GM11168 (cell line): Measurements from ENCODE around the gene ACR.

Source experiments
- in situ Hi-C: fragments of 300-500 bp; cut with MboI; formaldehyde crosslinking; loops from one replicate; pipeline ENCODE4 v1.12.0; 2022; ENCODE audit warnings: low sequenced_read_pairs; ENCODE audit not compliant: unreplicated experiment

ACR gene

GRCh38 chr22:50702261-50702671 lies 35.7 kb upstream of the ACR start:
- in situ Hi-C loops, result no loop called here

- in situ Hi-C loops, result no loop called here
These were observed 34.9 kb upstream of the ACR start for GRCh38 chr22:50702821-50703725.

GRCh38 chr22:50703726-50704509 lies 34.1 kb upstream of the ACR start:
- in situ Hi-C loops, result no loop called here

GRCh38 chr22:50704510-50705218 lies 33.3 kb upstream of the ACR start:
- in situ Hi-C loops, result no loop called here

- in situ Hi-C loops, result no loop called here
These were observed 32.7 kb upstream of the ACR start for GRCh38 chr22:50705219-50705691.

- in situ Hi-C loops, result no loop called here
These were observed 32.1 kb upstream of the ACR start for GRCh38 chr22:50705851-50706351.

- in situ Hi-C loops, result no loop called here
These were observed 31.4 kb upstream of the ACR start for GRCh38 chr22:50706481-50707125.

GRCh38 chr22:50708474-50708873 lies 29.5 kb upstream of the ACR start:
- in situ Hi-C loops, result no loop called here

- in situ Hi-C loops, result no loop called here
These were observed 29.0 kb upstream of the ACR start for GRCh38 chr22:50708996-50709395.

GRCh38 chr22:50710221-50710620 lies 27.8 kb upstream of the ACR start:
- in situ Hi-C loops, result no loop called here

GRCh38 chr22:50710886-50711285 lies 27.1 kb upstream of the ACR start:
- in situ Hi-C loops, result no loop called here

GRCh38 chr22:50711446-50712340 lies 26.3 kb upstream of the ACR start:
- in situ Hi-C loops, result no loop called here

GRCh38 chr22:50712341-50713007 lies 25.5 kb upstream of the ACR start:
- in situ Hi-C loops, result no loop called here

- in situ Hi-C loops, result no loop called here
These were observed 25.0 kb upstream of the ACR start for GRCh38 chr22:50713008-50713385.

GRCh38 chr22:50713571-50714056 lies 24.4 kb upstream of the ACR start:
- in situ Hi-C loops, result no loop called here

- in situ Hi-C loops, result no loop called here
These were observed 23.9 kb upstream of the ACR start for GRCh38 chr22:50714150-50714549.

GRCh38 chr22:50714631-50715179 lies 23.3 kb upstream of the ACR start:
- in situ Hi-C loops, result no loop called here

- in situ Hi-C loops, result no loop called here
These were observed 22.8 kb upstream of the ACR start for GRCh38 chr22:50715250-50715649.
